ENCODE measurements around the gene FOXP2. TPM values are rescaled to one million over a fixed set of nuclear protein-coding genes. Genes with fewer than 3 reads are reported as not detected.
"Not testable (repeated sequence)": the region's sequence is repeated elsewhere in the genome, so short reads cannot be mapped to it uniquely, and the experiment has no call there.

FOXP2 gene
- 4.4 TPM for total RNA-seq

DNA sequence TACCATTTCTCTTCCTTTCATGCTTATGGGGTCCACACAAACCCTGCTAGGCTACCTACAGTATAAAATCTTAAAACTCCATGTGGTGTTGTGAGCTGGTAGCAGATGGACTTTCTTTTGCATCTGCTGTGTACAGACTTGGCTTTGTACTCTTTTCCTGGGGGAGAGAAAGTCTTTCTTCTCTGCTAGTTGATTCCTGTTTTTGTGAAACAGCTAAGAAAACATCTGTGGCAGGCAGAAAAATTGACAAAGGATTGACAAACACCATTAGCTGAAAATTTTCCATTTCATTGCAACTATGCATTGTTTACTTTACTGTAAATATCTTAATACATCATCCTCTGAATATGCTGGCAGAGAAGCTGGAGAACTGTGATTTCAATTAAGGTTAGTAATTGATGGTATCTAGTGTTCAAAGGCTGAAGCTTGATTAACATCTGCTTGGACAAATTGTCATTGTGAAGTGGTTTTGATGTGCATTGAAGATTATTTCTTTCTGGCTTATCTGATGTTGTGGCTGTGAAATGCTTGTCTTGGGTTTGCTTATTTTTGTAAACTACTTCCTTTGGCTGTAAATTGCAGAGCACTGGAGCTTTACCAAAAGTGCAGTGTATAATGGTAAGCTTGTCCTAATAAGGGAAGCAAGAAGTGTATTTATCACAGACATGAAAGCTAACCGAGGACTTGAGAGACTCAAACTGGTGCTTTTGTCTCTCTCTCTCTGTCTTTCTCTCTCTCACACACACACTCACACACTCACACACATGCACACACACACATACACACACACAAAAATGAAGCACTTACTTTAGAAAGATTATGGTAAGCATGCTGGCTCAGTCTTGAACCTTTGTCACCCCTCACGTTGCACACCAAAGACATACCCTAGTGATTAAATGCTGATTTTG, at the start of gene FOXP2:
Gene FOXP2 (plus strand): TSS at position 660 of the 908 bp plus-strand sequence. CDS start 11,697 bp downstream, outside the sequence.
- DNase-seq (ENCODE audit: low spot score) (peak; percentile 47), ATAC-seq (peak; percentile 66)

DNA sequence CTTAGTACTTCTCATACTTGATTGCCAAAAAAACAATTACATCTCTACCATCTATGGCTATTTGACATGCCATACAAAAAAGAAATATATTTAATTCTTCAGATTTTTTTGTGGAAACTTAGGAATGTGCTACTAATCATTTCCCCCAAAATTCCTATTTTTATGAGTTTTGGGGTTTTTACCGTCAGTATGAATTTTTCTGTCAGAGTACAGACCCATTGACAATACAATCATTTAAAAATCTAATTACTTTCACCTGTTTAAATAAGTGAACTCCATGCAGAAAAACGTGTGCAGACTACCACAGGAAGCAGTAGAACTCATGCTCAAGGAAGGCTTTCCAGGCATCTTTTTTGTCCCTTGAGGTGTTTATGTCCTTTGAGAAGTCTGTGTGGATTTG, 48.8 kb upstream of the FOXP2 start:
- DNase-seq (ENCODE audit: low spot score) (no peak), ATAC-seq (no peak)

DNA sequence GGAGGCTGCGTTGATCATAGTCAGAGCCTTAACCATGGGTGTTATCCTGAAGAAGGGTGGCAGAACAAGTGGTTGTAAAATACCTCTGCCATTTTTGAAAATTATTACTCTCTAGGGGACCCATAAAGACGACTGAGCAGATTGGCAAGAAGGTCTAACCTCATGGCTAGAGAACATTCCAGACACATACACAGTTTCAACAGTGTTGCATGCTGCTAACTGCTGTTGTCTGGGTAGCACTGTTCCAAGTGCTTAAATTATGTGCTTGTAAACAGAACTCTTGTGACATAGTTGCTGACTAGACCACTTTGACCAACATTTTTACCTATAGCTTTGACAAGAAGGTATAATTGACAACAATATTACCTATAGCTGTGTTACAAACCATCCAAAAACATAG, 46.1 kb upstream of the FOXP2 start:
- ATAC-seq (no peak), DNase-seq (ENCODE audit: low spot score) (no peak)

DNA sequence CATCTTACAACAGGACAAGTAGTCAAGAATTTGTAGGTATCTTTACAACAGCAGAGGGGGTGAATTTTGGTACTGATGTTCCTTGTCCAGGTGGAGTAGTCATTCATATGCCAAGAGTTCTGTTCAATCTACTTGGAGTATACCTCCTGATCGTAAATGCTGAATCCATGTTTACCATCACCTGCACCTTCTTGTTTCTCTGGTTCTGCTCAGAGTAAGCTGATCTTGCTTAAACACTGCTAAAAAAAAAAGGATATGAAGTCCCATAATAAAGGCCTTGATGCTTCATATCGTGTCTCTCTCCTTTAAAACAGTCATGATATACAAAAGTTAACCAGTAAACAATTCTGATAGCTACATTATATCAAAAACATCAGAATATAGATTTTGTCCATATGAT, 45.3 kb upstream of the FOXP2 start:
- ATAC-seq (no peak), DNase-seq (ENCODE audit: low spot score) (no peak)

DNA sequence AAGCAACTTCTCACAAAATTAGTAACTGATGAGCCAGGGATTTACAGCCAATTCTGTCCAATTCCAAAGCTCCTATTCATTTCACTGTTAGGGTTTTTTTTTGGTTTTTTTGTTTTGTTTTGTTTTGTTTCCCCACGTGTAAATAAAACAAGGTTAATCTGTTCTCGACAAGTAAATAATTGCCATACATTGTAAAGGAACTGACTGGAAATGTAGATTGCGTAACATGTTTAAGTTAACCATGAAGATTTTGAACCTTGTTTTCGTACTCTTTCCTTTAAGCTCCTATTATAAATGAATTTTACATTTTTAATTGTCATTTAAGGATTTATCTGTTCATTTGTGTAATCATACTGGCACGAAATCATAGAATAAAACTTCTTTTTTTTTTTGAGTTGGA, 42.0 kb upstream of the FOXP2 start:
- ATAC-seq, result no peak
- no peak for DNase-seq (ENCODE audit: low spot score)

DNA sequence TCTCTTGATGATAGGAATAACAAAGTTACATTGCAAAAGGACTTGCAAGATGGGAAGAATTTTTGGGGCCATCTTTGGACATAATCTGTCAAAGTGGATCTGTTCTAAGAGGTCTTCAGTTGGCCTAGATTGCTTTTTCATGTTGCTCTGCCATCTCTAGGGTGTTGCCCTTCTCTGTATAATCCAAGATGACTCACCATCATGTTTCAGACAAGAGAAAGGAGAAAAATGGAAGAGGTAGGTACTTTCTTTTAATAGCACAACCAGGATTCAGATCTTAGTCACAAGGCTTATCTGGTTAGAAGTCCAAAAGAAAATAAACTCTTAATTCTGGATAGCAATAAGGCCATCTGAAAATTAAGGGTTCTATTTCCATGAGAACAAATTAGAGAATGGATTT, 38.7 kb upstream of the FOXP2 start:
- no peak for DNase-seq (ENCODE audit: low spot score)
- no peak for ATAC-seq

DNA sequence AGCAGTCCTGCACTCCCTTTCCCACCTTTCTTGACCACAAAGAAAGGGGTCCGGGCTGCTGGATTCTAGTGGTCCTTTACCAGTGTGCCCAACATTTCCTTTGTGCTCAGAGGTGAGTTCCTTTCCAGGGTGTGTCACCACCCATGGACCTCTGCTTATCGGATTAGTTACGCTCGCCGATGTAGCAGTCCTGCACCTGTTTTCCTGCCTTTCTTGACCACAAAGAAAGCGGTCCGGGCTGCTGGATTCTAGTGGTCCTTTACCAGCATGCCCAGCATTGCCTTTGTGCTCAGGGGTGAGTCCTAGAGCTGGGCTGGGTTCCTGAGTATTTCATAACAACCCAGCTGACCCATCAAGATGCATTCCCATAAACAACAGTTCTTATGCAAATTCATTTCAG, 30.7 kb upstream of the FOXP2 start:
- ATAC-seq, result not testable (repeated sequence)

DNA sequence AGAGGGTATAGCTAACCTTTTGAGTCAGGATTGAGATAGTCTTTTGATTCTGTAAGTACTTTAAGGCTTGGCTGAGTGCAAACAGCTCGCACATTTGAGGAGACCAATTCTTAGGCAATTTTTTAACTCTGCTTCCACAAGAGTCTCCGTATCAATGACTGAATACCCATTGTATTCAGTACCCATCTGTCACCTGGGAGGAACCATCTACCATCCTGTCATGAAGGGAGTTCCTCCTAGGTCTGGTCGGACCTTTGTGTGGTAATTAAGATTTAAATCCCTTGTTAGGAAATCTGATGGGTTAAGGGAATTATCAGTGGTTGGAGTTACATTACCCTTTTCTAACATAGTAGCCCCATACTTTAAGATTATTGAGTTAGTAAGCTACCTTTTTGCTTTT, 30.3 kb upstream of the FOXP2 start:
- not testable (repeated sequence) for DNase-seq (ENCODE audit: low spot score); ATAC-seq

More for the DNA sequence above, 30.7 kb upstream of the FOXP2 start:
- DNase-seq (ENCODE audit: low spot score), result not testable (repeated sequence)

DNA sequence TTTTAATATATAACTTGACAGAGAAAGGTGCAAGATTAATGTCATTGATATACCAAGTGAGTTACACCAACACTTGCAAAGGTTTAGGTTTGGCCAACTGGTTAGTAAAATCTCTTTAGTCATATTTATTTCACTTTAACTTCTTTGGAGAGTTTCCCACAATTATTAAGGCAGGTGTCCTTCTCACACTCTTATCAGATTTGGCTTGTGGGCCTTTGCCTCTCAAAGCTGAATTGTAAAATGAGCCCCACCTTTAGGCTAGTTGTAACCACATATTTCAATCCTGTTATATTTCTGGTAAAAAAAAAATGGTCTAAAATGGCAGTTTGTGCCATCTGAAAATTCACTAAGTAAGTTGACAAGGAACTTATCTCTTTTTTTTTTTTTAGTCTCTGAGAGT, 26.6 kb upstream of the FOXP2 start:
- no peak for ATAC-seq
- no peak for DNase-seq (ENCODE audit: low spot score)

DNA sequence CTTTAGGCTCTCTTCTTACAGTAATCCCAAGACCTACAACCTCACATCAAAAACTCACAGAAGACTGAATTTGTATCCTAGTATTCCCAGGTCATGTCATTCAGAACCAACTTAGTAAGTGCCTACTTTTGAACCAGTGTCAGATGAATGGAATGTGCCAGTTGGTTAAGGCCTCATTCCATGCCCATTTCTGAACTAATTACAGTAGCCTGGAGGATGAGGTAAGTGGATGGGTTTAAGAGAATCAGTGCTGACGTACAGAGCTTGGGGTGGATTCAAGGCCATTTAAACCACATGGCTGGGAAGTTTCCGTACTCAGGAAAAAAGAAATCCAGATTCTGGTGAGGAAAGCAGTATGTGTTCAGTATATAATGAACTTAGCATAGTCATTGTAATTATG, 21.9 kb upstream of the FOXP2 start:
- no peak for ATAC-seq
- no peak for DNase-seq (ENCODE audit: low spot score)

DNA sequence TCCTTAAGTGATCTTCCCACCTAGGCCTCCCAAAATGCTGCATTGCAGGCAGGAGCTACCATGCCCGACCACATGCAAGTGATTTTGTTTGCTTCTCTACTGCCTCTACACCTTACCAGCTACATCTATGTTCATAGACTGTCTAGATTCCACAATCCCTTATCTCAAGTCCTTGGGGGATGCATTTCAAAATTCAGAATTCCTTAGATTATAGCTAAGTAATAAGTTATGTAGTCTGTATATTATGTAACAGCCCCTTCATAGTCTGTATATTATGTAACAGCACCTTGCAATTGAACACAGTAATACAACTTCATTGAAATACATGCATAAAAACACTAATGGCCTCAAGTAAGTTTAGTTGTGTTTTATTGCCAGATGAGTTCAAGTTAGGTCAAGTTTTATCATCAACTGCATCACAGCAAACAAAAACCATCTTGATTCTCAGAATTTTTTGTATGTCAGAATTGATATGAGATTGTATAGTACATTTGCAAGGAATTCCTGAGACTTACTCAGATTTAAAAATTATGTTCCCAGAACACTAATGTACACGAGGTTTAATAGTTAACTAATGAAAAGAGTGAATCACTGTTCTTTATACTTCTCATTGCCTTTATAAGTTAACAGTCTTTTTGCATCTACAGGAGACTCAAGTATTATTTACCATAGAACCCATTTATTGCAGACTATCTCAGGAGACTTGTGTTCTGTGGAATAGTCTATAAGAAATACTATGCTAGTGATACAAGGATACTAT, 11.6 kb upstream of the FOXP2 start:
- ATAC-seq (no peak), DNase-seq (ENCODE audit: low spot score) (no peak)

DNA sequence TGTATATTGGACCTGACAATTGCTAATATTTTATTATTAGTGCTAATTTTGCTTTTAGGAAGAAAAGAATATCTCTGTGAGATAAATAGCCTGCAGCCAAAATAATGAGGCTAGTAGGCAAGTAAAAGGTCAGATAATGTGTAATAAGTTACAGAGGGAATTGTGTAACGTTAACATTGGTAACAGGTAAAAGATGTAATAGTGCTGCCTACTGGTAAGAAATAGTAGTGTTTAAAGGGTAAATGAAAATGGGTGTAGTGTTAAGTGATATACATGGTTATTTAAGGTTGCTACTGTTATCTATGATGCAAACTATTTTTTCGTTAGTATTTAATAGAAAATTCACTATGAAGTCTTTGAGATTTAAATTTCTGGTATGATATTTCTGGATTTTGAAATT, 9.2 kb upstream of the FOXP2 start:
- ATAC-seq (peak; percentile 99), DNase-seq (ENCODE audit: low spot score) (no peak)

DNA sequence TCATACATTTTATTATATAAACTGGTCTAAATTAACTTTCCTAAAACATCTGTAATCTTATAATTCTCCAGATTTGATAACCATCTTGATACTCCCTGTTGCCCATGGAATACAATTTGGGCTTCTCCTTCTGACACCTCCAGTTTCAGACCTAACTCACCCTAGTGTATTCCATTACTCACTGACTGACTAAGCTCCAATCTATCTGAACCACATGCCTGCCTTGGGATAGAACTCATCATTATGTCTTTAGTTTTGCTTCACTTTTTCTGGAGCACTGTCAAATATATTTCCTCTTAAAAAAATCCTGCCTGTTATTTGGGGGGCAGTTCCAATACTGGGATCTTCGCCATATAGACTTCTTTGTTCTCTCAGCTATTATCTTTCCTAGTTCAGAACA, 4.9 kb upstream of the FOXP2 start:
- no peak for ATAC-seq
- no peak for DNase-seq (ENCODE audit: low spot score)

DNA sequence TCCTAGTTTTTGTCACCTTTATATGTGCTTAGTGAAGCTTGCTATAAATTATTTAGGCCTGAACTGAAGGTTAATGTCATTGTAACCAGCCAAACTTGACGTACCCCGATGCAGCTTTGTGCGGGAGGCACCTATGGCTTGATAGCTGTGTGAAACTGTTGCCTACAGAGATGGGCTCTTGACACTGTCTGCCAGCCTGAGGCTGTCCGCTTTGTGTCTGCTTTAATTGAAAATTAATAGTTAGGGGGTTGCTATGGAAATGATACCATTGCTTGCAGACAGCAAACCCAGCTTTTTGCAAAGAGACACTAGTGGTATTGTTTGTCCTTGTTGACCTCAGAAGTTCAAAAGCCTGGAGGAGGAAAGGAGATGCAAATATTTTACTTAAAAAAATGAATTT, 2.1 kb upstream of the FOXP2 start:
- ATAC-seq (no peak), DNase-seq (ENCODE audit: low spot score) (no peak)

DNA sequence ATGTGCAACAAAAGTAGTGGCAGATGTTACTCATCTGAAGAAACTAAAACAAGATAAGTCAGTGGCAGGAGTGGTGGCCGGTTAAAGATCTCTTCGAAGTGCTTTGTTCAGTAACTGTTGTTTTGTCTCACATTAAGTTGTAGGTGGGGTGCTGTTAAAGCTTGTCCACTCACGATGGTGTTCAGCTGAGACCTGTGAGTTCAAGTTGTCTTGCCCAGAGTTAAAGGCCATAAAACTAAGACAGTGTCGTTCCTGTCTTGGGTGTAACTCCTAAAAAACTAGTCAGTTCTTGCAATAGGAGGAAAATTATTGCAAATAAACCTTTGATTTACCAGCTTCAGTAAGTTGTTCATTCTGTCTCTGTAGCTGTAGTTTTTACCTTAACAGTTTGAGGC, 857 bp upstream of the FOXP2 start:
- no peak for DNase-seq (ENCODE audit: low spot score)
- no peak for ATAC-seq

DNA sequence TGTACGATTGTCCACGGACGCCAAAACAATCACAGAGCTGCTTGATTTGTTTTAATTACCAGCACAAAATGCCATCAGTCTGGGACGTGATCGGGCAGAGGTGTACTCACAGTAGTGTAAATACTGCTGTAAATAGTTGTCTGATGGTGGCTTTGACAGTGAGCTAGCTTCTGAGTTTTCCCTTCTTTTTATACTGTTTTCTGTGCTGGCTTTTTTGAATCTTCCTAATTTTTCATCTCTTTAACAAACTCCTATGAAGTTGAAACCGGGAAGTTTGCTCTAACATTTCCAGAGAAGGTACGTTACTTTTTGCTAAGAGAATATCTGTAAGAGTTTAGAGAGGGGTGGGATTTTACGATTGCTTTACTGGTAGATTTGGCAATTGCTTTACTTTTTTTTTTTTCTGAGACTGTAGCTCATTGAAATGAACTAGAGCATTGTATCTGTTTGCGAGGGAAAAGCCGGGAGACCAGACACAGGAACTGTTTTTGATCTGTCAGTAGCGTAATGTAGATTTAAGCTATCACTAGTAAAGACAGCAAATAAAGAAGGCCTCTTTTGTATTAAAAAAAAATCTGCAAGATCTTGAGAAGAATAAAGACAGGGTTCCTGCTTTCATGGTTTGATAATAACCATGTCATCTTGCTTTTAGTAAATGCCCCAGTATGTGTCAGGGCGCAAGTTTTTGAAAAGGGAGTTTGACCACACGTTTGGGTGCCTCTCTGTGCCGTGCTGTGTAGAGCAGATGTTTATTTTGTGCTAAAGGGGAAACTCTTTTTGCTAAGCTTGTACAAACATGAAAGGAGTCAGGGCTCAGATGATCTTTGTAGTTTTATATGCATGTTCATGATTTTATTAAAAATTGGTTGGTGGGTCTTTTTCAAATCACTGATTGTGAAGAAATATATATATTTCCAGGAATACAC, 712 bp downstream of the FOXP2 start:
- DNase-seq (ENCODE audit: low spot score) (no peak), ATAC-seq (peak; percentile 74)

DNA sequence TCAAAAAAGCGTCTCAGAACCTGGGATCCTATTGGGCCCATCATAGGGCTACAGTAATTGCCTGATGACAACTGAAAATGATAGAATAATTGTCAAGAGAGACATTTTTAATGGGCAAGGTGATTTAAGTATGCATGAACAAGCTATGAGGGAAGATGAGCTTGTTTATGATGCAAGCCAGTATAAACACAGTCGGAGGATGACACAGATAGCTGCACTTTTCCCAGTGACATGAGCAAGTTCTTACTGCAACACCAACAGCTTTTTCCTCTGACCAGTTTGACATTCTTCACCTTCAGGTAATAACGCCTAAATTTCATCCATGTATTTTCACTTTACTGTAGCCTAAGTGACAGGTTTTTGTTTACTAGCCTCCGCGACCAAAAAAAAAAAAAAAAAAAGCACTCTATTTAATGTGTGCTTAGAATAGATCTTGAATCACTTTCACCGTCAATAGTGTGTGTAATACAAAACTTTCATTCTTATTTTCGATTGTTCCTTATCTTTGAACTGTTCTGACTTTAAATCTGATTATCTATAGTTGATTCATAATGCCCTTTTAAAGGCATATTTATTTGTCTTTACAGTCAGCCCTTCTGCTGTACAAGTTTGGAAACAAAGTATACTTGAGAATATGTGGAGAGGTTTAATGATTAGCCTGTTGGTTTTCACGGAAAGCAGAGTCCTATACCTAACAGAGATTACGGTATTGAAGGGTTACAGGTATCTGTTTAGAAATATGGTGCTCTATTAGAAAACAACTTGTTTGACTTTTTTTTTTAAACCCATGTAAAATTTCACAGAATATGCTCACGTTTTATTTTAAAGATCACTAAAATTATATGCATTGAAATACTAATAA, 1.7 kb downstream of the FOXP2 start:
- peak; percentile 60 for ATAC-seq
- no peak for DNase-seq (ENCODE audit: low spot score)

DNA sequence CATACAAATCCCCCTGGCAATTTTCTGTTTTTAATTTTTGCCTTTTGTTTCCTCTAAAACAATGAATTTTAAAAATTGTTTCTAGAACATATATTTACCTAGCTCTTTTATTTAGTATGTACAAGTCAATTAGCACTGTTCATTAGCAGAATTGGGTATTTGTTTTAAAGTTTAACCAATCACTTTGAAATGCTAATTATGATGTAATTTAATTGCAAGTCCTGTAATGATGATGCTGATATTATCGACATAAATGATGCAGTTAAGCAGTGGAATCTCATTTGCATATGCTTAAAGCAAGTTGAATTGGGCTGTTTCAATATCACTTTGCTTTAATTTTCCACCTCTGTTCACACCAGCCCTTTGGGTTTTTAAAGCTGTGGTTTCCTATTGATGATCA, 2.7 kb downstream of the FOXP2 start:
- DNase-seq (ENCODE audit: low spot score) (no peak), ATAC-seq (no peak)

DNA sequence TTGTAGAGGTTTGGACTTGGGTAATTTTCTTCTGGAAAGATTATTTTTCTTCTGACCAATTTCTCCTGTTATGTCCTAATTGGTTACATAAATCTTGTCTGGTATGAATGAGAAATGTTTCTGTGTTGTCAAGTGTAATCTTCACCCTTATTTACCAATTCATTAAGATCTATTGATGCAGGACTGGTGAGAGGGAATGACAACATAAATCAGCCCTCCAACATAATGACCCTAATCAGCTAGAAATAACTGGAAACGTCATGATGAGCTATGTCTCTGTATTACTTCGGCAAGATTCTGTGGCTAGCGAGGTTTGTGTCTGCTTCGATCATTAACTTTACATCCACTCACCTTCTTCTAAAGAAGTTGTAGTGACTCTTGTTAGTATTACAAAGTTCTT, 3.5 kb downstream of the FOXP2 start:
- DNase-seq (ENCODE audit: low spot score), result no peak
- ATAC-seq, result no peak
